H1 (cell line): Measurements from ENCODE around the gene PPM1N. TPM values are rescaled to one million over a fixed set of nuclear protein-coding genes. Genes with fewer than 3 reads are reported as not detected.

ENCODE experiments used
- CTCF ChIA-PET: fragments of 300-600 bp; sonication (Branson Sonifier 250); formaldehyde crosslinking; loops from one replicate; lab custom pipeline; 2021; ENCODE audit not compliant: partially characterized antibody; lab: Charles Lee
- POLR2A ChIA-PET: fragments of 300-600 bp; sonication (Branson Sonifier 250); formaldehyde crosslinking; loops from one replicate; lab custom pipeline; 2021; ENCODE audit warnings: inconsistent platforms; ENCODE audit not compliant: partially characterized antibody; lab: Charles Lee
- DNase-seq, 2 experiments: peaks; one replicate each; pipeline versions ENCODE4 v3.0.0 to v3.0.0-alpha.2; 2010 to 2022; ENCODE audit warnings: low spot score in 2 of 2, low read depth in 1 of 2, mixed read lengths in 1 of 2
- FAIRE-seq: peaks from 2 replicates; lab custom pipeline; 2011; peaks lifted over from hg19 to GRCh38; lab: Jason Lieb, UNC
- H2AFZ ChIP-seq: 2 replicates; pipeline ENCODE4 v1.8.1; 2012; ENCODE audit warnings: low read length, inconsistent platforms
- H2AK5ac ChIP-seq: 2 replicates; pipeline ENCODE4 v1.6.1; 2013; ENCODE audit warnings: low read depth, low read length
- H2BK120ac ChIP-seq: replicated peaks from 2 replicates; pipeline ENCODE3; 2013; ENCODE audit warnings: low read depth, low read length, inconsistent platforms
- H2BK12ac ChIP-seq: 2 replicates; pipeline ENCODE4 v1.6.1; 2013; ENCODE audit warnings: low read depth, low read length
- H2BK15ac ChIP-seq: 2 replicates; pipeline ENCODE4 v1.6.1; 2013; ENCODE audit warnings: low read length
- H2BK20ac ChIP-seq: 2 replicates; pipeline ENCODE4 v1.6.1; 2013; ENCODE audit warnings: low read length
- H2BK5ac ChIP-seq: 2 replicates; pipeline ENCODE4 v1.6.1; 2013; ENCODE audit warnings: low read depth, low read length
- H3K14ac ChIP-seq: 2 replicates; pipeline ENCODE4 v1.6.1; 2013; ENCODE audit warnings: inconsistent platforms; ENCODE audit not compliant: insufficient read length
- H3K18ac ChIP-seq: 2 replicates; pipeline ENCODE4 v1.6.1; 2013; ENCODE audit warnings: low read length; ENCODE audit errors: extremely low read depth
- H3K23ac ChIP-seq: 2 replicates; pipeline ENCODE4 v1.6.1; 2013; ENCODE audit warnings: inconsistent platforms; ENCODE audit not compliant: insufficient read length
- H3K23me2 ChIP-seq: 2 replicates; pipeline ENCODE4 v1.6.1; 2013; ENCODE audit warnings: low read depth, low read length
- H3K27ac ChIP-seq: 2 replicates; pipeline ENCODE4 v1.6.1; 2011; ENCODE audit warnings: low read depth, low read length, inconsistent platforms
- H3K27me3 ChIP-seq, 4 experiments: replicated peaks in 1 of 4; 1 replicate in 1 of 4; 2 replicates in 3 of 4; pipeline versions ENCODE4 v1.6.1 to v1.8.1; 2011 to 2013; ENCODE audit warnings: low read length in 3 of 4, mild to moderate bottlenecking in 3 of 4, inconsistent platforms in 2 of 4, mixed read lengths in 2 of 4, moderate library complexity in 1 of 4; ENCODE audit not compliant: control insufficient read depth in 3 of 4, insufficient read depth in 3 of 4; ENCODE audit errors: extremely low read depth in 1 of 4
- H3K36me3 ChIP-seq, 4 experiments: 2 replicates each; pipeline versions ENCODE4 v1.6.1 to v1.8.1; 2011 to 2013; ENCODE audit warnings: mild to moderate bottlenecking in 4 of 4, low read length in 3 of 4, moderate library complexity in 2 of 4, control low read depth in 1 of 4, inconsistent platforms in 1 of 4; ENCODE audit not compliant: insufficient read depth in 4 of 4, control insufficient read depth in 2 of 4
- H3K4ac ChIP-seq: replicated peaks from 2 replicates; pipeline ENCODE3; 2013; ENCODE audit warnings: low read length, low read depth, mixed read lengths, inconsistent platforms; ENCODE audit not compliant: insufficient read length
- H3K4me1 ChIP-seq, 4 experiments: replicated peaks in 1 of 4; 1 replicate in 1 of 4; 2 replicates in 3 of 4; pipeline versions ENCODE4 v1.6.1 to v1.8.1; 2011 to 2013; ENCODE audit warnings: low read length in 3 of 4, inconsistent platforms in 2 of 4, mixed read lengths in 1 of 4; ENCODE audit not compliant: insufficient read depth in 4 of 4, control insufficient read depth in 3 of 4
- H3K4me2 ChIP-seq, 2 experiments: 2 replicates each; pipeline versions ENCODE4 v1.6.1 to v1.8.1; 2011 to 2013; ENCODE audit warnings: low read depth in 2 of 2, low read length in 2 of 2, control low read depth in 1 of 2, inconsistent platforms in 1 of 2, mild to moderate bottlenecking in 1 of 2; ENCODE audit not compliant: insufficient read depth in 1 of 2
- H3K4me3 ChIP-seq, 4 experiments: fragments of 200-600, 300-600 bp in 1 of 4; sonication (generic), shearing (Covaris generic), sonication (Bioruptor Twin) in 1 of 4; 2 replicates each; pipeline versions ENCODE4 v1.5.1 to v1.8.1; 2011 to 2016; ENCODE audit warnings: low read length in 4 of 4, low read depth in 3 of 4, control low read depth in 2 of 4, inconsistent platforms in 2 of 4, mild to moderate bottlenecking in 2 of 4, mixed read lengths in 1 of 4, moderate library complexity in 1 of 4; ENCODE audit not compliant: insufficient read depth in 2 of 4; ENCODE audit errors: extremely low read depth in 1 of 4
- H3K56ac ChIP-seq: replicated peaks from 2 replicates; pipeline ENCODE3; 2013; ENCODE audit warnings: low read depth, mild to moderate bottlenecking, mixed read lengths, low read length, inconsistent platforms; ENCODE audit not compliant: insufficient read length
- H3K79me1 ChIP-seq: 2 replicates; pipeline ENCODE4 v1.6.1; 2013; ENCODE audit warnings: low read depth, low read length, control low read depth
- H3K79me2 ChIP-seq, 2 experiments: 2 replicates each; pipeline versions ENCODE4 v1.6.1 to v1.8.1; 2012 to 2013; ENCODE audit warnings: low read length in 2 of 2, mild to moderate bottlenecking in 2 of 2, inconsistent platforms in 1 of 2; ENCODE audit not compliant: insufficient read depth in 2 of 2, control insufficient read depth in 1 of 2
- H3K9ac ChIP-seq, 4 experiments: replicated peaks in 1 of 4; 1 replicate in 1 of 4; 2 replicates in 3 of 4; pipeline versions ENCODE4 v1.6.1 to v1.8.1; 2011 to 2013; ENCODE audit warnings: low read depth in 3 of 4, low read length in 3 of 4, control low read depth in 2 of 4, mild to moderate bottlenecking in 2 of 4, moderate library complexity in 2 of 4, inconsistent platforms in 1 of 4; ENCODE audit errors: extremely low read depth in 1 of 4
- H3K9me3 ChIP-seq, 2 experiments: 2 replicates each; pipeline versions ENCODE4 v1.6.1 to v1.8.1; 2012 to 2013; ENCODE audit warnings: mild to moderate bottlenecking in 2 of 2, moderate library complexity in 2 of 2, control low read depth in 1 of 2, inconsistent platforms in 1 of 2, low read depth in 1 of 2, low read length in 1 of 2, mixed read lengths in 1 of 2; ENCODE audit not compliant: insufficient read depth in 2 of 2
- H4K20me1 ChIP-seq, 2 experiments: replicated peaks in 1 of 2; 2 replicates each; pipeline versions ENCODE3 to v1.8.1; 2011 to 2013; ENCODE audit warnings: inconsistent platforms in 2 of 2, low read length in 2 of 2, mild to moderate bottlenecking in 1 of 2; ENCODE audit not compliant: insufficient read depth in 2 of 2, control insufficient read depth in 1 of 2
- H4K5ac ChIP-seq: 2 replicates; pipeline ENCODE4 v1.6.1; 2013; ENCODE audit warnings: low read length, low read depth, mixed read lengths, inconsistent platforms; ENCODE audit not compliant: insufficient read length
- H4K8ac ChIP-seq: 2 replicates; pipeline ENCODE4 v1.8.0; 2013; ENCODE audit warnings: mild to moderate bottlenecking, moderate library complexity, low read length, inconsistent platforms; ENCODE audit not compliant: insufficient read depth; ENCODE audit errors: extremely low read depth
- H4K91ac ChIP-seq: replicated peaks from 2 replicates; pipeline ENCODE3; 2013; ENCODE audit warnings: low read length, mixed read lengths, inconsistent platforms; ENCODE audit not compliant: insufficient read length
- ASH2L ChIP-seq: fragments of 200-600, 300-600 bp; sonication (generic); IDR thresholded peaks from one replicate; pipeline ENCODE4 v1.7.1; 2017; ENCODE audit warnings: low read length
- EP300 ChIP-seq, 2 experiments: IDR thresholded peaks; 1 replicate in 1 of 2; 2 replicates in 1 of 2; pipeline ENCODE4 v1.6.1; 2011 to 2012; ENCODE audit warnings: low read depth in 2 of 2, low read length in 2 of 2, mild to moderate bottlenecking in 2 of 2, borderline replicate concordance in 1 of 2, inconsistent platforms in 1 of 2, moderate library complexity in 1 of 2
- FOSL1 ChIP-seq: IDR thresholded peaks from 2 replicates; pipeline ENCODE4 v1.6.1; 2011; ENCODE audit warnings: mild to moderate bottlenecking, low read depth, low read length, moderate library complexity; ENCODE audit not compliant: insufficient read depth
- HDAC2 ChIP-seq, 2 experiments: fragments of 300-600 bp in 1 of 2; sonication (generic) in 1 of 2; IDR thresholded peaks; 2 replicates each; pipeline ENCODE4 v1.6.1; 2011 to 2012; ENCODE audit warnings: low read depth in 2 of 2, low read length in 2 of 2, mild to moderate bottlenecking in 2 of 2, moderate library complexity in 2 of 2, borderline replicate concordance in 1 of 2, inconsistent platforms in 1 of 2
- JUND ChIP-seq: IDR thresholded peaks from 2 replicates; pipeline ENCODE4 v1.6.1; 2011; ENCODE audit warnings: mild to moderate bottlenecking, improper control_type of control experiment, low read length
- PHF8 ChIP-seq: fragments of 200-600 bp; sonication (generic); conservative IDR thresholded peaks from 2 replicates; pipeline ENCODE4 v1.7.1; 2012; ENCODE audit warnings: low read depth, mild to moderate bottlenecking, inconsistent platforms, low read length, moderate library complexity
- SIN3A ChIP-seq, 2 experiments: IDR thresholded peaks in 1 of 2; conservative IDR thresholded peaks in 1 of 2; 2 replicates each; pipeline ENCODE4 v1.6.1; 2011 to 2012; ENCODE audit warnings: low read length in 2 of 2, improper control_type of control experiment in 1 of 2, low read depth in 1 of 2, mild to moderate bottlenecking in 1 of 2
- SIX5 ChIP-seq: IDR thresholded peaks from 2 replicates; pipeline ENCODE4 v1.6.1; 2011; ENCODE audit warnings: mild to moderate bottlenecking, low read depth, low read length
- SRF ChIP-seq: IDR thresholded peaks from 2 replicates; pipeline ENCODE4 v1.6.1; 2011; ENCODE audit warnings: mild to moderate bottlenecking, low read depth, low read length, moderate library complexity
- TAF1 ChIP-seq: IDR thresholded peaks from 2 replicates; pipeline ENCODE4 v1.6.1; 2011; ENCODE audit warnings: mild to moderate bottlenecking, low read depth, low read length
- WGBS, 2 experiments: shearing (Covaris generic) in 1 of 2; methylation state at CpG; one replicate each; pipeline versions ENCODE4 v1.1.6 to v1.1.7; 2013 to 2015; ENCODE audit warnings: low lambda C conversion rate in 2 of 2, mixed read lengths in 2 of 2, inconsistent platforms in 1 of 2, low coverage in 1 of 2, missing lambda C conversion rate in 1 of 2; ENCODE audit not compliant: insufficient replicate concordance in 2 of 2, insufficient coverage in 1 of 2, insufficient read length in 1 of 2; ENCODE audit errors: extremely low coverage in 1 of 2, missing lambda C conversion rate in 1 of 2; 5-methylcytosine and 5-hydroxymethylcytosine counted together
- polyA plus RNA-seq, 7 experiments: library from polyadenylated mRNA; depleted of rRNA in 3 of 7; stranded (reverse) in 5 of 7; unstranded in 2 of 7; fragments of >200 nt in 5 of 7; fragments of 200-250 nt in 2 of 7; gene quantifications; 1 replicate in 5 of 7; 2 replicates in 1 of 7; 4 replicates in 1 of 7; pipeline versions ENCODE4 v1.2.1 to v1.2.3, GENCODE V29; 2011 to 2013; ENCODE audit warnings: missing spikeins in 2 of 7, mixed read lengths in 2 of 7
- total RNA-seq: library from RNA; stranded (reverse); fragmentation: NEBNext Ultra II Directional; extraction: Animal tissue kit (Norgen Biotek cat#: 25700); gene quantifications from 2 replicates; pipeline ENCODE4 v1.2.1, GENCODE V29; 2021

PPM1N gene
- total and polyA plus RNA-seq, 2 of the 8 experiments (the other 6 are each of a cell fraction or from before 2014, with no cell fraction given) = 12.2 to 14.4 TPM

- H2BK5ac ChIP-seq = peak overlapping the region; percentile 41; the same call in 1 of the 2 replicates
- H4K91ac ChIP-seq = no peak overlapping the region
- no peak overlapping the region for H3K23ac ChIP-seq
- peaks cover 0 to 5% (median under 1%) of the 10 kb centered on the region in 4 experiments; a peak in 4 of 7 replicates for H3K27me3 ChIP-seq
- peaks cover 15% of the 10 kb centered on the region for H3K23me2 ChIP-seq
- peak overlapping the region; percentile 10; the same call in 1 of the 2 replicates for H3K18ac ChIP-seq
- peaks cover 0 to 12% of the 10 kb centered on the region in 2 experiments for H4K20me1 ChIP-seq
- peaks cover 5 to 6% of the 10 kb centered on the region in 2 experiments; a peak in 3 of 4 replicates for H3K9me3 ChIP-seq
- ChIA-PET POLR2A (interaction anchor here (0.6 to 3.6 kb wide), 19 partner anchors 9 to 125 kb away, joined by 3 to 16 read pairs (median 5); partner anchors contain the start of gene RTN2), CTCF (interaction anchor here (0.8 to 2.9 kb wide), 21 partner anchors 10 to 113 kb away, joined by 3 to 22 read pairs (median 4); no protein-coding TSS in a partner anchor)
- FAIRE-seq (no peak), DNase-seq (peak; percentile 50 to 81)
- H2AK5ac ChIP-seq = no peak overlapping the region; the same call in 1 of the 2 replicates
- H4K8ac ChIP-seq = no peak overlapping the region
- H2BK15ac ChIP-seq = peak overlapping the region; percentile 93; the same call in 1 of the 2 replicates
- H3K14ac ChIP-seq = no peak overlapping the region
- H3K4me2 ChIP-seq = peak overlapping the region; percentile 81 to 98
- H4K5ac ChIP-seq = no peak overlapping the region
- H3K4me3 ChIP-seq = peak overlapping the region; percentile 50 to 68 (median 58)
- no peak overlapping the region for H3K4ac ChIP-seq
- peak overlapping the region; percentile 50; the same call in 1 of the 2 replicates for H2BK12ac ChIP-seq
- peak overlapping the region; percentile 1; the same call in 1 of the 2 replicates for H3K27ac ChIP-seq
- no peak overlapping the region for H2BK20ac ChIP-seq
- 10% methylated on average over 17 of the region's 17 CpGs; no CpG with 5 or more reads in 1 of the 2 experiments for WGBS, 2 experiments
- H3K56ac ChIP-seq = no peak overlapping the region
- H3K79me2 ChIP-seq = no peaks in the 10 kb centered on the region
- H3K36me3 ChIP-seq = peaks cover 7 to 23% (median 15%) of the 10 kb centered on the region in 4 experiments
- peaks cover 0 to 14% (median 9%) of the 10 kb centered on the region in 4 experiments; a peak in 5 of 7 replicates for H3K4me1 ChIP-seq
- no peak overlapping the region for H2BK120ac ChIP-seq
- H3K79me1 ChIP-seq = no peaks in the 10 kb centered on the region
- H3K9ac ChIP-seq = peak overlapping the region in 3 of 4 experiments; percentile 4 to 52 (median 6); a peak in 2 of 7 replicates
- 0 out of 2 replicates have a peak overlapping the region, but pooled peaks have one; percentile 13 for H2AFZ ChIP-seq
- peak; percentile 90 for TF ChIP-seq JUND
- TF ChIP-seq EP300 (IDR thresholded peaks at IDR 0.05; ENCODE audit: borderline replicate concordance in 1 of 2, low read depth in 2 of 2, low read length in 2 of 2) = peak in 1 of 2 experiments; percentile 95; a peak in 2 of 3 replicates
- TF ChIP-seq SIX5 = peak; percentile 36
- TF ChIP-seq ASH2L = peak; percentile 90
- no peak for TF ChIP-seq FOSL1
- TF ChIP-seq PHF8 = 0 out of 2 replicates have a peak, but pooled peaks have one; percentile 6
- 0 out of 4 replicates have a peak, but pooled peaks of 1 of the 2 experiments have one; percentile 17 for TF ChIP-seq HDAC2 (IDR thresholded peaks at IDR 0.05; ENCODE audit: borderline replicate concordance in 1 of 2, low read depth in 2 of 2, low read length in 2 of 2)
- no peak for TF ChIP-seq SRF
- 0 out of 4 replicates have a peak, but pooled peaks of 1 of the 2 experiments have one; percentile 66 for TF ChIP-seq SIN3A (conservative IDR thresholded peaks at IDR 0.05 in 1 of 2, IDR thresholded peaks at IDR 0.05 in 1 of 2; ENCODE audit: low read depth in 1 of 2, low read length in 2 of 2)
- 0 out of 2 replicates have a peak, but pooled peaks have one; percentile 18 for TF ChIP-seq TAF1
These were observed 30.0 kb downstream of the PPM1N start for GRCh38 chr19:45528149-45528743.
